SK-N-MC (cell line): Measurements from ENCODE around the gene NCAM2.
"Not testable (repeated sequence)": the region's sequence is repeated elsewhere in the genome, so short reads cannot be mapped to it uniquely, and the experiment has no call there.

Experiments
- DNase-seq: peaks from one replicate; pipeline ENCODE4 v3.0.0-alpha.2; 2011; ENCODE audit warnings: low read depth, low spot score
- H3K27ac ChIP-seq: fragments of 200-600 bp; sonication (generic); 2 replicates; pipeline ENCODE4 v1.5.1; 2016; ENCODE audit warnings: mixed run types
- H3K36me3 ChIP-seq: fragments of 200-600 bp; sonication (generic); 2 replicates; pipeline ENCODE4 v1.6.1; 2017; ENCODE audit warnings: antibody characterized with exemption, low read length, mixed read lengths; ENCODE audit not compliant: insufficient read depth
- H3K4me3 ChIP-seq: fragments of 200-600 bp; sonication (generic); 2 replicates; pipeline ENCODE4 v1.5.1; 2016
- H3K9ac ChIP-seq: fragments of 200-600 bp; sonication (generic); 2 replicates; pipeline ENCODE4 v1.8.0; 2017; ENCODE audit warnings: mixed run types, mixed read lengths; ENCODE audit not compliant: insufficient read length
- H3K9me3 ChIP-seq: fragments of 200-600 bp; sonication (generic); 2 replicates; pipeline ENCODE4 v1.6.1; 2017; ENCODE audit warnings: low read depth, mild to moderate bottlenecking, antibody characterized with exemption, low read length, moderate library complexity, mixed read lengths
- EZH2 ChIP-seq: fragments of 200-600 bp; sonication (generic); IDR thresholded peaks from one replicate; pipeline ENCODE4 v1.6.1; 2017; ENCODE audit warnings: antibody characterized with exemption
- FOXP2 ChIP-seq: optimal IDR thresholded peaks from 2 replicates; pipeline ENCODE3; 2011; ENCODE audit warnings: mild to moderate bottlenecking, moderate library complexity; ENCODE audit not compliant: insufficient read depth; ENCODE audit errors: extremely low read length, control extremely low read depth
- POLR2AphosphoS5 ChIP-seq: IDR thresholded peaks from 2 replicates; pipeline ENCODE4 v1.6.1; 2012; ENCODE audit warnings: mild to moderate bottlenecking, low read depth, low read length, borderline replicate concordance

Gene NCAM2

GRCh38 chr21:21373969-21374368 lies 375.8 kb downstream of the NCAM2 start:
- no peaks in the 10 kb centered on the region for H3K9me3 ChIP-seq
- TF ChIP-seq POLR2AphosphoS5 (no peak), EZH2 (no peak), FOXP2 (no peak)
- no peaks in the 10 kb centered on the region for H3K36me3 ChIP-seq
- no peak overlapping the region for H3K27ac ChIP-seq
- no peak overlapping the region for H3K9ac ChIP-seq
- no peak overlapping the region for H3K4me3 ChIP-seq
- no peak for DNase-seq

- TF ChIP-seq FOXP2 (no peak), POLR2AphosphoS5 (no peak), EZH2 (no peak)
- no peak overlapping the region for H3K27ac ChIP-seq
- H3K4me3 ChIP-seq = no peak overlapping the region
- H3K9ac ChIP-seq = no peak overlapping the region
- H3K36me3 ChIP-seq = 0 out of 2 replicates have a peak, but pooled peaks cover 3% of the 10 kb centered on the region
- H3K9me3 ChIP-seq = no peaks in the 10 kb centered on the region
- DNase-seq = no peak
Measured at GRCh38 chr21:21383126-21383525, 384.9 kb downstream of the NCAM2 start.

- no peak for DNase-seq
- TF ChIP-seq FOXP2 (no peak), EZH2 (no peak), POLR2AphosphoS5 (no peak)
- H3K4me3 ChIP-seq = no peak overlapping the region
- no peak overlapping the region for H3K27ac ChIP-seq
- peaks cover 3% of the 10 kb centered on the region; the same call in 1 of the 2 replicates for H3K9me3 ChIP-seq
- 0 out of 2 replicates have a peak, but pooled peaks cover 3% of the 10 kb centered on the region for H3K36me3 ChIP-seq
- no peak overlapping the region for H3K9ac ChIP-seq
Measured at GRCh38 chr21:21384977-21385376, 386.8 kb downstream of the NCAM2 start.

GRCh38 chr21:21385404-21385803 lies 387.2 kb downstream of the NCAM2 start:
- TF ChIP-seq POLR2AphosphoS5 (no peak), FOXP2 (no peak), EZH2 (no peak)
- no peak overlapping the region for H3K27ac ChIP-seq
- no peak overlapping the region for H3K4me3 ChIP-seq
- DNase-seq = no peak
- no peak overlapping the region for H3K9ac ChIP-seq
- H3K9me3 ChIP-seq = peaks cover 3% of the 10 kb centered on the region; the same call in 1 of the 2 replicates
- H3K36me3 ChIP-seq = 0 out of 2 replicates have a peak, but pooled peaks cover 3% of the 10 kb centered on the region

- Histone ChIP-seq H3K9me3 (peaks cover 3% of the 10 kb centered on the region; the same call in 1 of the 2 replicates), H3K27ac (no peak overlapping the region), H3K36me3 (0 out of 2 replicates have a peak, but pooled peaks cover 1% of the 10 kb centered on the region), H3K4me3 (no peak overlapping the region), H3K9ac (no peak overlapping the region)
- TF ChIP-seq POLR2AphosphoS5 (no peak), FOXP2 (no peak), EZH2 (no peak)
- no peak for DNase-seq
Measured at GRCh38 chr21:21387916-21388315, 389.7 kb downstream of the NCAM2 start.

GRCh38 chr21:21394064-21394463 lies 395.9 kb downstream of the NCAM2 start:
- no peak for DNase-seq
- no peak overlapping the region for H3K9ac ChIP-seq
- H3K36me3 ChIP-seq = no peaks in the 10 kb centered on the region
- H3K4me3 ChIP-seq = no peak overlapping the region
- H3K9me3 ChIP-seq = peaks cover 10% of the 10 kb centered on the region; the same call in 1 of the 2 replicates
- TF ChIP-seq POLR2AphosphoS5 (no peak), EZH2 (no peak), FOXP2 (no peak)
- no peak overlapping the region for H3K27ac ChIP-seq

GRCh38 chr21:21396424-21396823 lies 398.2 kb downstream of the NCAM2 start:
- Histone ChIP-seq H3K36me3 (no peaks in the 10 kb centered on the region), H3K9me3 (peaks cover 10% of the 10 kb centered on the region; the same call in 1 of the 2 replicates), H3K9ac (no peak overlapping the region), H3K4me3 (no peak overlapping the region), H3K27ac (no peak overlapping the region)
- DNase-seq = no peak
- TF ChIP-seq EZH2 (no peak), FOXP2 (no peak), POLR2AphosphoS5 (no peak)

- TF ChIP-seq FOXP2 (no peak), POLR2AphosphoS5 (no peak), EZH2 (no peak)
Measured at GRCh38 chr21:21397464-21397863, 399.3 kb downstream of the NCAM2 start.

GRCh38 chr21:21401444-21401843 lies 403.2 kb downstream of the NCAM2 start:
- H3K36me3 ChIP-seq = no peaks in the 10 kb centered on the region

More at GRCh38 chr21:21397464-21397863, 399.3 kb downstream of the NCAM2 start:
- Histone ChIP-seq H3K36me3 (no peaks in the 10 kb centered on the region), H3K9ac (no peak overlapping the region), H3K9me3 (peaks cover 10% of the 10 kb centered on the region; the same call in 1 of the 2 replicates), H3K27ac (no peak overlapping the region), H3K4me3 (no peak overlapping the region)
- DNase-seq = no peak

GRCh38 chr21:21402187-21402586 lies 404.0 kb downstream of the NCAM2 start:
- not testable (repeated sequence) for H3K27ac ChIP-seq, H3K9ac ChIP-seq, H3K36me3 ChIP-seq, H3K4me3 ChIP-seq, H3K9me3 ChIP-seq, DNase-seq

More at GRCh38 chr21:21401444-21401843, 403.2 kb downstream of the NCAM2 start:
- Histone ChIP-seq H3K27ac (no peak overlapping the region), H3K4me3 (no peak overlapping the region), H3K9ac (no peak overlapping the region), H3K9me3 (0 out of 2 replicates have a peak, but pooled peaks cover 4% of the 10 kb centered on the region)
- TF ChIP-seq EZH2 = no peak
- TF ChIP-seq FOXP2 = no peak
- TF ChIP-seq POLR2AphosphoS5 = no peak
- no peak for DNase-seq

- H3K9me3 ChIP-seq, H3K9ac ChIP-seq, DNase-seq, H3K36me3 ChIP-seq, H3K27ac ChIP-seq, H3K4me3 ChIP-seq: not testable (repeated sequence)
Measured at GRCh38 chr21:21404261-21404660, 406.1 kb downstream of the NCAM2 start.
